Trophoblast cell (in vitro differentiated cells and primary cell): ENCODE data around the gene ENPP1.

ENCODE experiments used
- DNase-seq, 2 donors: peaks; one replicate each; pipeline ENCODE4 v3.0.0-alpha.2; 2016
- H2AFZ ChIP-seq: 2 replicates; pipeline ENCODE4 v1.6.1; 2013; ENCODE audit warnings: low read length, moderate library complexity, mild to moderate bottlenecking; ENCODE audit not compliant: insufficient read depth, poor library complexity
- H2AK5ac ChIP-seq: 2 replicates; pipeline ENCODE4 v1.6.1; 2013; ENCODE audit warnings: mild to moderate bottlenecking, low read length
- H2BK120ac ChIP-seq: 2 replicates; pipeline ENCODE4 v1.6.1; 2013; ENCODE audit warnings: low read length, mild to moderate bottlenecking, moderate library complexity; ENCODE audit not compliant: insufficient read depth, poor library complexity
- H2BK12ac ChIP-seq: 2 replicates; pipeline ENCODE4 v1.6.1; 2013; ENCODE audit warnings: mild to moderate bottlenecking, low read length, moderate library complexity
- H2BK5ac ChIP-seq: 2 replicates; pipeline ENCODE4 v1.6.1; 2013; ENCODE audit warnings: low read length, low read depth, moderate library complexity, mild to moderate bottlenecking; ENCODE audit not compliant: poor library complexity
- H3K14ac ChIP-seq: 2 replicates; pipeline ENCODE4 v1.6.1; 2013; ENCODE audit warnings: mild to moderate bottlenecking, low read length
- H3K18ac ChIP-seq: 2 replicates; pipeline ENCODE4 v1.6.1; 2013; ENCODE audit warnings: mild to moderate bottlenecking, low read length
- H3K23ac ChIP-seq: 2 replicates; pipeline ENCODE4 v1.6.1; 2013; ENCODE audit warnings: low read length
- H3K27ac ChIP-seq: 2 replicates; pipeline ENCODE4 v1.5.1; 2013; ENCODE audit warnings: low read depth, mild to moderate bottlenecking, inconsistent platforms, low read length, moderate library complexity
- H3K27me3 ChIP-seq: 2 replicates; pipeline ENCODE4 v1.6.1; 2013; ENCODE audit warnings: inconsistent platforms, mild to moderate bottlenecking, low read length, moderate library complexity; ENCODE audit not compliant: insufficient read depth
- H3K36me3 ChIP-seq, 2 experiments: 1 replicate in 1 of 2; 2 replicates in 1 of 2; pipeline ENCODE4 v1.6.1; 2013; ENCODE audit warnings: low read length in 2 of 2, mild to moderate bottlenecking in 2 of 2, moderate library complexity in 1 of 2; ENCODE audit not compliant: insufficient read depth in 2 of 2, control insufficient read depth in 1 of 2
- H3K4ac ChIP-seq: 2 replicates; pipeline ENCODE4 v1.6.1; 2013; ENCODE audit warnings: low read depth, mild to moderate bottlenecking, low read length, moderate library complexity
- H3K4me1 ChIP-seq, 2 experiments: 1 replicate in 1 of 2; 2 replicates in 1 of 2; pipeline ENCODE4 v1.6.1; 2013; ENCODE audit warnings: low read length in 2 of 2, mild to moderate bottlenecking in 2 of 2, moderate library complexity in 1 of 2; ENCODE audit not compliant: insufficient read depth in 2 of 2, control insufficient read depth in 1 of 2
- H3K4me2 ChIP-seq: 2 replicates; pipeline ENCODE4 v1.6.1; 2013; ENCODE audit warnings: inconsistent platforms, mild to moderate bottlenecking, low read length, moderate library complexity
- H3K4me3 ChIP-seq: 2 replicates; pipeline ENCODE4 v1.5.1; 2013; ENCODE audit warnings: mild to moderate bottlenecking, low read depth, low read length, inconsistent platforms
- H3K79me1 ChIP-seq: one replicate; pipeline ENCODE4 v1.6.1; 2013; ENCODE audit warnings: low read length
- H3K79me2 ChIP-seq: 2 replicates; pipeline ENCODE4 v1.6.1; 2013; ENCODE audit warnings: low read length, mild to moderate bottlenecking; ENCODE audit not compliant: control insufficient read depth, insufficient read depth, poor library complexity
- H3K9ac ChIP-seq: 2 replicates; pipeline ENCODE4 v1.6.1; 2013; ENCODE audit warnings: mild to moderate bottlenecking, low read length
- H3K9me3 ChIP-seq: 2 replicates; pipeline ENCODE4 v1.6.1; 2013; ENCODE audit warnings: low read depth, mild to moderate bottlenecking, control low read depth, inconsistent platforms, low read length; ENCODE audit not compliant: insufficient read depth
- H4K12ac ChIP-seq: 2 replicates; pipeline ENCODE4 v1.6.1; 2013; ENCODE audit warnings: low read depth, mild to moderate bottlenecking, low read length, moderate library complexity
- H4K8ac ChIP-seq: 2 replicates; pipeline ENCODE4 v1.6.1; 2013; ENCODE audit warnings: low read depth, mild to moderate bottlenecking, low read length, moderate library complexity
- H4K91ac ChIP-seq: one replicate; pipeline ENCODE4 v1.6.1; 2013; ENCODE audit warnings: low read depth, mild to moderate bottlenecking, low read length, moderate library complexity
- WGBS: extraction: QIAGEN DNeasy Blood & Tissue Kit; methylation state at CpG from one replicate; pipeline ENCODE4 v1.1.7; 2013; ENCODE audit warnings: missing lambda C conversion rate; ENCODE audit not compliant: insufficient read length, insufficient coverage; ENCODE audit errors: extremely low coverage; 5-methylcytosine and 5-hydroxymethylcytosine counted together

The ENPP1 gene

GRCh38 chr6:131861381-131861780 lies 53.6 kb downstream of the ENPP1 start:
- Histone ChIP-seq H3K36me3 (no peaks in the 10 kb centered on the region), H4K8ac (no peak overlapping the region), H2AFZ (no peak overlapping the region), H3K14ac (no peak overlapping the region), H3K79me2 (no peaks in the 10 kb centered on the region), H3K4me3 (no peak overlapping the region), H4K91ac (no peak overlapping the region), H3K79me1 (peaks cover 16% of the 10 kb centered on the region), H3K18ac (no peak overlapping the region), H3K9me3 (no peaks in the 10 kb centered on the region), H2BK12ac (no peak overlapping the region), H3K4me1 (peaks cover 8 to 12% of the 10 kb centered on the region in 2 experiments), H3K4ac (no peak overlapping the region), H2BK5ac (no peak overlapping the region), H3K27ac (peak overlapping the region; percentile 91), H3K4me2 (no peak overlapping the region), H4K12ac (no peak overlapping the region), H2BK120ac (no peak overlapping the region), H3K9ac (no peak overlapping the region), H2AK5ac (no peak overlapping the region), H3K23ac (no peak overlapping the region), H3K27me3 (no peaks in the 10 kb centered on the region)
- no CpG with 5 or more reads among the region's 1 CpG for WGBS
- DNase-seq, result peak in 1 of 2 donors; percentile 63

GRCh38 chr6:131862476-131862875 lies 54.7 kb downstream of the ENPP1 start:
- peak overlapping the region; percentile 48 for H4K8ac ChIP-seq
- H2BK120ac ChIP-seq, result no peak overlapping the region
- H3K9ac ChIP-seq, result no peak overlapping the region
- no peak overlapping the region for H4K12ac ChIP-seq
- no peak overlapping the region for H2AFZ ChIP-seq
- H3K4me1 ChIP-seq, result peaks cover 8 to 12% of the 10 kb centered on the region in 2 experiments
- no peak overlapping the region for H2BK12ac ChIP-seq
- no peak overlapping the region for H2AK5ac ChIP-seq
- peak; percentile 67 to 81 for DNase-seq
- H3K27ac ChIP-seq, result peak overlapping the region; percentile 91
- no peaks in the 10 kb centered on the region for H3K36me3 ChIP-seq
- no peak overlapping the region for H3K4me3 ChIP-seq
- H2BK5ac ChIP-seq, result no peak overlapping the region
- WGBS, result no CpG with 5 or more reads among the region's 5 CpGs
- no peak overlapping the region for H3K14ac ChIP-seq
- H4K91ac ChIP-seq, result no peak overlapping the region
- peaks cover 16% of the 10 kb centered on the region for H3K79me1 ChIP-seq
- no peak overlapping the region for H3K18ac ChIP-seq
- no peaks in the 10 kb centered on the region for H3K79me2 ChIP-seq
- peak overlapping the region; percentile 61 for H3K4me2 ChIP-seq
- no peak overlapping the region for H3K4ac ChIP-seq
- H3K27me3 ChIP-seq, result no peaks in the 10 kb centered on the region
- H3K9me3 ChIP-seq, result no peaks in the 10 kb centered on the region
- no peak overlapping the region for H3K23ac ChIP-seq

- no peak overlapping the region for H3K4me3 ChIP-seq
- H2BK12ac ChIP-seq, result no peak overlapping the region
- no peaks in the 10 kb centered on the region for H3K9me3 ChIP-seq
- peaks cover 4 to 5% of the 10 kb centered on the region in 2 experiments for H3K4me1 ChIP-seq
- H3K4ac ChIP-seq, result no peak overlapping the region
- no peak overlapping the region for H3K14ac ChIP-seq
- H4K8ac ChIP-seq, result no peak overlapping the region
- no peak overlapping the region for H3K4me2 ChIP-seq
- H3K79me1 ChIP-seq, result peaks cover 10% of the 10 kb centered on the region
- H3K9ac ChIP-seq, result no peak overlapping the region
- no peak overlapping the region for H3K23ac ChIP-seq
- no peaks in the 10 kb centered on the region for H3K36me3 ChIP-seq
- no peak overlapping the region for H2BK5ac ChIP-seq
- H3K79me2 ChIP-seq, result no peaks in the 10 kb centered on the region
- H2BK120ac ChIP-seq, result no peak overlapping the region
- H2AK5ac ChIP-seq, result no peak overlapping the region
- H2AFZ ChIP-seq, result no peak overlapping the region
- H4K91ac ChIP-seq, result no peak overlapping the region
- no peak for DNase-seq
- H3K18ac ChIP-seq, result no peak overlapping the region
- H4K12ac ChIP-seq, result no peak overlapping the region
- H3K27ac ChIP-seq, result no peak overlapping the region
- WGBS, result no CpG with 5 or more reads among the region's 1 CpG
- H3K27me3 ChIP-seq, result no peaks in the 10 kb centered on the region
Observed at GRCh38 chr6:131867744-131868143, 59.9 kb downstream of the ENPP1 start.

GRCh38 chr6:131868836-131869235 lies 61.0 kb downstream of the ENPP1 start:
- Histone ChIP-seq H4K12ac (no peak overlapping the region), H3K4me3 (no peak overlapping the region), H3K23ac (no peak overlapping the region), H3K9me3 (no peaks in the 10 kb centered on the region), H2BK12ac (no peak overlapping the region), H3K4ac (no peak overlapping the region), H2BK120ac (no peak overlapping the region), H3K27me3 (no peaks in the 10 kb centered on the region), H2AFZ (no peak overlapping the region), H3K27ac (no peak overlapping the region), H3K79me2 (no peaks in the 10 kb centered on the region), H3K18ac (no peak overlapping the region), H3K4me2 (no peak overlapping the region), H2AK5ac (no peak overlapping the region), H4K8ac (no peak overlapping the region), H4K91ac (no peak overlapping the region), H2BK5ac (no peak overlapping the region), H3K14ac (no peak overlapping the region), H3K36me3 (no peaks in the 10 kb centered on the region), H3K79me1 (peaks cover 5% of the 10 kb centered on the region), H3K4me1 (no peaks in the 10 kb centered on the region), H3K9ac (no peak overlapping the region)
- no peak for DNase-seq
- WGBS, result no CpG with 5 or more reads among the region's 3 CpGs
